ENCODE data around the gene SLC52A3.
"Not testable (repeated sequence)": the region's sequence is repeated elsewhere in the genome, so short reads cannot be mapped to it uniquely, and the experiment has no call there.

SLC52A3 gene

DNA sequence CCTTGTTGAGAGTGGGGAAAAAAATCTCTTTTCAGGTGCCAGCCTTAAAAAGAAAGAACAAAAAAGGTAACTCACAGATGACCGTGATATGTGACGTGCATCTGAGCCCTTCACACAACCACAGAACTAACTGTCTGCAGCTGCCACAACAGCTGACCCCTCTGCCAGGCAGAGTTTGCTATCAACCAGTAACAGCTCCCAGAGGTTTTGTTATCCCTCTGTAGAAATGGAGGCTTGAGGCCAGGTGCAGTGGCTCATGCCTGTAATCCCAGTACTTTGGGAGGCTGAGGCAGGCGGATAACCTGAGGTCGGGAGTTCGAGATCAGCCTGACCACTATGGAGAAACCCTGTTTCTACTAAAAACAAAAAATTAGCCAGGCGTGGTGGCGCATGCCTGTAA, 42.8 kb downstream of the SLC52A3 start:
- DNase-seq: no peak

- DNase-seq: not testable (repeated sequence)
These were observed 43.5 kb downstream of the SLC52A3 start for GRCh38 chr20:724797-725196.

GRCh38 chr20:723756-724155, 44.5 kb downstream of the SLC52A3 start:
- no peak for DNase-seq

DNA sequence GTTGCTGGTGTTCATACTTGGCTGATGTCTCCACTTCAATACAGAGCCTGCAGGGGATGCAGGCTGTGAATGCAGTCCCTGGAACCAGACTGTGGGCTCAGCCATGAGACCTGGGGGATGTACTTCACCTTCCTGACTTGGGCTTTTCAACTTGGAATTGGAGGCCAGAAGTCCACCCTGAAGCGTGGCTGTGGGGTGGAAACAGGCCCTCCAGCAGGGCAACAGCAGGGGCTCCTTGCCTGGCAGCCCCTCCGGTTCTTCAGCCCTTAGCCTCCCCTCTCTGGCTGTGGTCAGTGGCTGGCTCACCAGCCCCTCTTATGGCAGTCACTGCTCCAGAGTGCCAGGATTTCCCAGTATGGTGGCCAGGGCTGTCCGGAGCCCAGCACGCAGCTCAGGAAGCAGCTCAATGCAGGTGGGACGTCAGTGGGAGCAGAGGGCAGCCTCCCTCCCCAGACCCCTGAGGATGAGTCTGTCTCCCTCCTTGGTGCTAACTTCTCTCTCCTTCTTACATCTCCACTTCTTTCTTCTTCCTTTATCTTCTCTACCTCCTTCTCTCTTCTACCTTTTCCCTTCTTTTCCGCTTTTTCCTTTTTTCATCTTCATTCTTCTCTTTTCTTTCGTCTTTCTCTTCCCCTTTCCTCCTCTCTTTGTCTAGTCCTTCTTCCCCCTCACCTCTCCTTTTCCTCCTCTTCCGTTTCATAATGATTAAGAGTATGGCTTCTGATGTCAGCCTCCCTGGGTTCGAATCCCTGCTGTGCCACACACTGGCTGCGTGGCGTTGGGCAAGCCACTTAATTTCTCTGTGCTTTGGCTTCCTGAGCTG, 45.3 kb downstream of the SLC52A3 start:
- no peak for DNase-seq

GRCh38 chr20:721876-722275, 46.4 kb downstream of the SLC52A3 start:
- no peak for DNase-seq

GRCh38 chr20:719816-720215, 48.5 kb downstream of the SLC52A3 start:
- DNase-seq: no peak

- DNase-seq: no peak
These were observed 49.2 kb downstream of the SLC52A3 start for GRCh38 chr20:719068-719467.

GRCh38 chr20:717832-718231, 50.5 kb downstream of the SLC52A3 start:
- no peak for DNase-seq

DNA sequence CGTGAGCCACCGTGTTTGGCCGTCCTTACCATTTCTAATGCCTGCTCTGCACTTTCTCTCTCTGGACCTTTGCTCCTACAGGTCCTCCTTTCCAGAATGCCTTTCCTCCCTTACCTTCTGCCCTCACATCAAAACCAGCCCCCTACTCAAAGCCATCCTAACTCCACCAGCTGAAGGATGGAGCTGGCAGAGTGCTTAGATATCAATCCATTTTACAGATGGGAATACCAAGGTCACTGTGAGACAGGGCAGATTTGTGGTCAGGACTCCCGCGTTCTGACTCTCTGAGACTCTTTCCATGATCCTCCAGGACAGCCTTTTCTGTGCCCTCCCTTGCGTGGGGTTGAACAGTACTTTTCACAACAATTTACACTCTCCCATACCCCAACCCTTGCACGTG, 51.0 kb downstream of the SLC52A3 start:
- no peak for DNase-seq

GRCh38 chr20:714453-714852, 53.8 kb downstream of the SLC52A3 start:
- no peak for DNase-seq

- DNase-seq: no peak
These were observed 56.7 kb downstream of the SLC52A3 start for GRCh38 chr20:711576-711975.

- DNase-seq: no peak
These were observed 57.4 kb downstream of the SLC52A3 start for GRCh38 chr20:710780-711450.

Data from NCI-H226 (cell line).